Activated CD4-positive, CD25-positive, alpha-beta regulatory T cell treated with anti-CD3 and anti-CD28 coated beads, Interleukin-2, amount 50 U/mL, for 24 hours (primary cell): ENCODE results near the gene NPAS4.
"Not testable (repeated sequence)": the region's sequence is repeated elsewhere in the genome, so short reads cannot be mapped to it uniquely, and the experiment has no call there.

Source experiments
- ATAC-seq, 2 donors: fragments of 150-1000 bp; cut with Tn5 transposase; one replicate each; pipeline ENCODE4 v1.10.0; 2021; ENCODE audit warnings: mild to moderate bottlenecking in 1 of 2, moderate library complexity in 1 of 2

NPAS4 gene

GRCh38 chr11:66418168-66418985 is 2.5 kb upstream of the NPAS4 start:
- ATAC-seq: peak; percentile 89 to 91

- ATAC-seq: no peak
Observed at GRCh38 chr11:66418986-66419308, 1.9 kb upstream of the NPAS4 start.

GRCh38 chr11:66419825-66420224 is 1.0 kb upstream of the NPAS4 start:
- no peak for ATAC-seq

GRCh38 chr11:66421492-66422205 is 814 bp downstream of the NPAS4 start:
- ATAC-seq: peak; percentile 39 to 52

GRCh38 chr11:66426314-66426713 is 5.5 kb downstream of the NPAS4 start:
- no peak for ATAC-seq

- no peak for ATAC-seq
Observed at GRCh38 chr11:66428933-66429332, 8.1 kb downstream of the NPAS4 start.

GRCh38 chr11:66429983-66430602 is 9.3 kb downstream of the NPAS4 start:
- peak; percentile 70 to 78 for ATAC-seq

GRCh38 chr11:66431287-66431686 is 10.5 kb downstream of the NPAS4 start:
- ATAC-seq: not testable (repeated sequence)

- ATAC-seq: not testable (repeated sequence)
Observed at GRCh38 chr11:66431871-66432329, 11.1 kb downstream of the NPAS4 start.

- no peak for ATAC-seq
Observed at GRCh38 chr11:66432597-66432996, 11.8 kb downstream of the NPAS4 start.

GRCh38 chr11:66437979-66438503 is 17.2 kb downstream of the NPAS4 start:
- ATAC-seq: no peak

GRCh38 chr11:66438504-66439466 is 17.9 kb downstream of the NPAS4 start, which contains the start of gene MRPL11:
MRPL11 (minus strand) TSS chr11:66438848; CDS start chr11:66438754, 94 bp downstream.
- peak; percentile 97 to 98 for ATAC-seq

- ATAC-seq: not testable (repeated sequence)
Observed at GRCh38 chr11:66440101-66440939, 19.5 kb downstream of the NPAS4 start.

GRCh38 chr11:66440940-66441282 is 20.1 kb downstream of the NPAS4 start:
- not testable (repeated sequence) for ATAC-seq

GRCh38 chr11:66443602-66444001 is 22.8 kb downstream of the NPAS4 start:
- ATAC-seq: no peak

- no peak for ATAC-seq
Observed at GRCh38 chr11:66447012-66447411, 26.2 kb downstream of the NPAS4 start.

- no peak for ATAC-seq
Observed at GRCh38 chr11:66448523-66448922, 27.7 kb downstream of the NPAS4 start.

GRCh38 chr11:66450560-66450959 is 29.7 kb downstream of the NPAS4 start:
- ATAC-seq: no peak

- ATAC-seq: no peak
Observed at GRCh38 chr11:66451663-66452062, 30.8 kb downstream of the NPAS4 start.

GRCh38 chr11:66454247-66454646 is 33.4 kb downstream of the NPAS4 start:
- no peak for ATAC-seq

- ATAC-seq: no peak
Observed at GRCh38 chr11:66454828-66455227, 34.0 kb downstream of the NPAS4 start.
